SK-N-SH (cell line): ENCODE measurements around the gene TSKS.

Source experiments
- CHD2 ChIP-seq: fragments of 150-350 bp; IDR thresholded peaks from 2 replicates; pipeline ENCODE4 v1.6.1; 2018; ENCODE audit warnings: low read length; ENCODE audit not compliant: partially characterized antibody
- CTCF ChIP-seq: fragments of 200-600 bp; sonication (generic); IDR thresholded peaks from 2 replicates; pipeline ENCODE4 v1.6.1; 2017; ENCODE audit warnings: antibody characterized with exemption, mild to moderate bottlenecking, moderate library complexity
- EP300 ChIP-seq, 2 experiments: IDR thresholded peaks; 2 replicates each; pipeline versions ENCODE4 v1.4.0 to v1.6.1; 2012; ENCODE audit warnings: borderline replicate concordance in 1 of 2, low read depth in 1 of 2, low read length in 1 of 2
- FOXM1 ChIP-seq: IDR thresholded peaks from 2 replicates; pipeline ENCODE4 v1.4.0; 2012; ENCODE audit warnings: low read depth, mild to moderate bottlenecking
- GABPA ChIP-seq: IDR thresholded peaks from 2 replicates; pipeline ENCODE4 v1.4.0; 2012; ENCODE audit warnings: low read depth, mild to moderate bottlenecking
- JUND ChIP-seq: IDR thresholded peaks from 2 replicates; pipeline ENCODE4 v1.4.0; 2012
- MAX ChIP-seq: IDR thresholded peaks from 2 replicates; pipeline ENCODE4 v1.4.0; 2012; ENCODE audit warnings: low read depth
- MXI1 ChIP-seq: IDR thresholded peaks from 2 replicates; pipeline ENCODE4 v1.6.1; 2012; ENCODE audit warnings: mild to moderate bottlenecking, low read depth, low read length, improper control_type of control experiment
- NFIC ChIP-seq: IDR thresholded peaks from 2 replicates; pipeline ENCODE4 v1.4.0; 2012; ENCODE audit warnings: borderline replicate concordance
- PBX3 ChIP-seq: IDR thresholded peaks from 2 replicates; pipeline ENCODE4; 2012
- POLR2AphosphoS5 ChIP-seq: IDR thresholded peaks from 2 replicates; pipeline ENCODE4 v1.6.1; 2012; ENCODE audit warnings: low read depth, low read length
- RAD21 ChIP-seq: IDR thresholded peaks from 2 replicates; pipeline ENCODE4 v1.6.1; 2012; ENCODE audit warnings: mild to moderate bottlenecking, low read length
- SIN3A ChIP-seq: IDR thresholded peaks from 2 replicates; pipeline ENCODE4 v1.6.1; 2012; ENCODE audit warnings: low read depth, mild to moderate bottlenecking, low read length, moderate library complexity, borderline replicate concordance
- YY1 ChIP-seq: IDR thresholded peaks from 2 replicates; pipeline ENCODE4 v1.4.0; 2012; ENCODE audit warnings: low read depth, mild to moderate bottlenecking

GRCh38 chr19:49775742-49776370 is 12.8 kb upstream of the TSKS start:
- no peak for TF ChIP-seq CTCF
- TF ChIP-seq FOXM1: no peak
- no peak for TF ChIP-seq EP300 (IDR thresholded peaks at IDR 0.05; ENCODE audit: borderline replicate concordance in 1 of 2, low read depth in 1 of 2, low read length in 1 of 2)
- TF ChIP-seq SIN3A: no peak
- TF ChIP-seq RAD21: no peak
- no peak for TF ChIP-seq PBX3
- no peak for TF ChIP-seq NFIC
- TF ChIP-seq CHD2: no peak
- no peak for TF ChIP-seq JUND
- no peak for TF ChIP-seq YY1
- TF ChIP-seq GABPA: no peak
- TF ChIP-seq MXI1: no peak
- no peak for TF ChIP-seq POLR2AphosphoS5
- no peak for TF ChIP-seq MAX
